GM21367 (cell line): ENCODE results near the gene RHPN2.
"Not testable (repeated sequence)": the region's sequence is repeated elsewhere in the genome, so short reads cannot be mapped to it uniquely, and the experiment has no call there.

ENCODE experiments used
- ATAC-seq: cut with Tn5 transposase; IDR thresholded peaks from one replicate; pipeline ENCODE4 v1.9.1; 2021; ENCODE audit not compliant: unreplicated experiment

Gene RHPN2

DNA sequence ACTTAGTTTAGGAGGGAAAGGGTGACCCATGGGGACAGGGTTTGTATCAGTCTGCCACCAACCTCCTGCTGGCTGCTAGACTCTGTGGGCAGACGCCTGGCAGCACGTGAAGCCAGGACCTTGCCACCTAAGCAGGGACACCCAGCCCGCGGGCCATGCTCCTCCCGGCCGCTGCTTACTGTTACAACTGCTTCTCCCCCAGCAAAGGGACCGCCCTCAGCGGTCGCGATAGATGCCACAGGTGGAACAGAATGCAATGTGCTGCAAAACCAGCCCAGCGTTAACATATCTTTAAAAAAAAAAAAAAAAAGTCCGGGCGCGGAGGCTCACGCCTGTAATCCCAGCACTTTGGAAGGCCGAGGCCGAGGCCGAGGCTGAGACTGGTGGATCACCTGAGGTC, 1.9 kb upstream of the RHPN2 start:
- ATAC-seq: no peak

DNA sequence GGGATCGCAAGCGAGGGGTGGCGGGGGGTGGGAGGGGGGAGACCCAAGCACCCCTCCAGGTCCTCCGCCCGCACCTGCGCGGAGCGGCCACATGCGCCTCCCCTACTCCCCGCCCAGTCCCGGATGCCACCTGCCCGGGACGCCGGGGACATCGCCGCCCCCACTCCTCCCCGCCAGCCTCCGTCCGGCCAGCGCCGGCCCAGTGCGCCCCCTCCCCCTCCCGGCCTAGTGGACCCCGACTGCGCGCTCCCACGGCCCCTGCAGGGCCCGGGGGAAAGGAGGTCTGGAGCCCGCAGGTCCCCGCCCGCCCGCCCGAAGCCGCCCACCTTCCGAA, 263 bp downstream of the RHPN2 start:
- peak; percentile 28 for ATAC-seq

DNA sequence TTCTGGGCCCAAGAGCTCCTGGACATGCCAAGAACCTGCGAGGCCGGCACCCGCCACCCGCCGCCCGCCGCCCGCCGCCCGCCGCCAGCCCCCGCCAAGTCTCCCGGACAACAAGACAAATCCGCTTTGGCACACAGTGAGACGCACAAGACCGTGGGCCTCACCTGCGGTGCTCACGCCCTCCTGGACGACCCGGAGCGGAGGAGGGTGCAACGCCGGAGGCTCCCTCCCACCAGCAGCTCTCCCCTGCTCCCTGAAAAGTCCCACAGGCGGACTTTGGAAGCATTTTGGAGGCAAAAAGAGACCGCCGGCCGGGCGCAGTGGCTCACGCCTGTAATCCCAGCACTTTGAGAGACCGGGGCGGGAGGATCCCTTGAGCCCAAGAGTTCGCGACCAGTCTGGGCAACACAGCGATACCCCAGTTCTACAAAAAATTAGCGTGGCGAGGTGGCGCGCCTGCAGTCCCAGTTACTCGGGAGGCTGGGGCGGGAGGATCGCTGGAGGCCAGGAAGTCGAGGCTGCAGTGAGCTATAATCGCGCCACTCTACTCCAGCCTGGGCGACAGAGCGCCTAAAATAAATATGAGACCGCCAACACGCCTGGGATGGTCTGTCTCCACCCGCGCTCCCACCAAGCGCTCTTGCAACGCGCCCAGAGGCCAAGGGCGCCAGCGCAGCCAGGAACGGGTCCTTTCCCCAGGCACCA, 783 bp downstream of the RHPN2 start:
- ATAC-seq: no peak

DNA sequence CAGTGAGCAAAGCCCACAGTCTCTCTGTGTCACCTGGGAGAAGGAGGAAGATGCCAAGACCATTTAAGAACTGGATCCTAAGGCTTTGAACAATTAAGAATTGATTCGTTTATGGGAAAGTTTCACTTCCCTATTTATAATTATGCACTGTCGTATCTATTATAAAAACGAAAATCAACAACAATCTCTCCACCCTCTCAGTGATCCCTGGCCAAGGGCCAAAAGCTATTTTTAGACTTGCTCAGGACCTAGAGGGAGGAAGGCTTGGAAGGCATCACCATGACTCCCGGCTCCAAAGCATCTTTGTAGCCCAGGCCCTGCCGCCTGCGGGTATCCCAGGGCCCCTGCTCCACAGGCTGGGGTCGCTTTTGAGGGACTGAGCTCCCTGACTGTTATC, 1.3 kb downstream of the RHPN2 start:
- no peak for ATAC-seq

DNA sequence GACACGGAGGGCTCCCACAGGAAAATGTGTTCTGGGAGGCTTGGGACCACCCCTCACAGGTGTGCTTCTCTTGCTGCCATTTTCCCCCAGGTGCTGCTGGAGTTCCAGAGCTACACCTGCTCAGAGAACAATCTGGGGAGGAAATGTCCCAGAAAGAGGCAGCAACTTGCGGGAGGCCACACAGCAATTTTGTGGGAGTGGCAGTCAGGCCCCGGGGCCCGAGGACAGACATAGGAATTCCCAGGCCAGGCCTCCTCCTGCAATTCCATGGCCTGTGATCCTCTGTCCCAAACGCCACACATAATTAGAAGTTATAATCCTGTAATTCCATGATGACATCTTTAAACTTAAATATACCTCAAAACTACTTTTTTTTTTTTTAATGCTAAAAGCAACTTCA, 1.8 kb downstream of the RHPN2 start:
- ATAC-seq: no peak

DNA sequence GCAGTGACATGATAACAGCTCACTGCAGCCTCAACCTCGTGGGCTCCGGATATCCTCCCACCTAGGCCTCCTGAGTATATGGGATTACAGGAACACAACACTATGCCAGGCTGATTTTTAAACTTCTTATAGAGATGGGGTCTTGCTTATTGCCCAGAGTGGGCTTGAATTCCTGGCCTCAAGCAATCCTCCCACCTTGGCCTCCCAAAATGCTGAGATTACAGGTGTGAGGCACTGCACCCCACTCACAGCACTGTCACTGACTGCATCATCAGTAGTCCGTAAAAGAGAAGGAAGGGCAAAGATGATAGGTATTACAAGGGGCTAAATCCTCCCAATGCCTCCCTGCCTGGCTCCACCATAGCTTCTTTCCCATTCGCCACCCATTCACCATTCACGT, 4.1 kb downstream of the RHPN2 start:
- no peak for ATAC-seq

DNA sequence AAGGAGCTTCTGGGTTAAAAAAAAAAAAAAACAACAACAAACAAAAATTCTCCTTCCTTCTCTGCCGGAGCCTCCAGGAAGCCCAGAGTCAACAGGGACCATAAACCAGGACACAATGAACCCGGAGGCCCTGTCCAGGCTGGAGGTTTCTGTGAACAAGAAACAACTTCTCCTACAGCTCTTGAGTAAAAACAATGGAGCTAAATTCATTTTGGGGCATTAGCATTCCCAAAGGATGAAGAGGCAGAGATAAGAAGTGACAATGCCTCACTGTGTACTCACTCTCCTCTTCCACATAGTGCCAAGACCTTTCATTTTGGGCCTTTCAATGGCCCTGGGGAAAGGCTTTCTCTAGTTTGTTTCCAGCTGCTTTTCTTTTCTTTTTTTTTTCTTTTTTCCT, 9.0 kb downstream of the RHPN2 start:
- ATAC-seq: no peak

DNA sequence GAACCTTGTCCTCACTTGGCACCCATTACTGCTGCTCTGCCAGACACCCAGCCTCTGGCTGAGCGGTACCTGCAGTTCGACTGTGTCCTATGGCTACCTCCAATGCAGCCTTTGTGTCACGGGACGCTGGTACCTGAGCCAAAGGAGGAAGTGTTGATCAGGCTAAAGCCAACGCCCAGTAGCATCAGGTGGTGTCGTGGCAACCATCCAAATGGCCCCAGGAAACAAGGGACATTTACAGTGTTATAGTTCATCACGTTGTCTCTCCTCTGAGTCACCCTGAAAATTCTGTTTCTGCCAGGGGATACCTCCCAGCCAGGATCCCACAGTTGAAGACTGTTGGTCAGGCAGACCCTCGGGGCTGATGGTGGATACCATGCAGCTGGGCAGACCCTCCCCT, 10.1 kb downstream of the RHPN2 start:
- no peak for ATAC-seq

DNA sequence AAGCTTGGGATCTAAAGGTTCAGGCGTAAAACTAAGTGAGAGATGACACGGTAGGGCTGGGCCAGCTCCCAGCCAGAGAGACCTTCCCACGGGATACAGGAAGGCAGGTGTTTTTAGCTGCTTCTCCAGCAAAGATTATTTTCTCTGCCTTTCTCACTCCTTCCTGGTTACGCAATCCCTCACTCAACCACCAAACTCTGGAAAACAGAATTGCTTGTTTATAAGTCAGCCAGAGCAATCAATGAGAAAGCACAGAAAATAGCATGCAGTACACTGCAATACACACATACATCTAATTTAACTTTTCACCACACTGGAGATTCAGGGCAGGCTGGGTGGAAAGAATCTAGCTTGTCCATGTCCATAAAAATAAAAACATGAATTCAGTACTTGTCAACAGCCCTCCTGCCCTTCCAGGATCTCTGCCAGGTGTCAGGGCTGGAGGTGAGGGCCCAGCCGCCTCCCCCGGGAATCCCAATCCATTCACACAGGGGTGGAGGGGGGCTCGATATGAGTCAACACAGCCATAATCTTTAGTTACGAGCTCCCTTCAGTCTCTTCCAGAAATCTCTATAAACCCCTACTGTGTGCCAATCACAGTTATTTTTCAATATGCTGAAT, 12.2 kb downstream of the RHPN2 start:
- ATAC-seq: no peak

DNA sequence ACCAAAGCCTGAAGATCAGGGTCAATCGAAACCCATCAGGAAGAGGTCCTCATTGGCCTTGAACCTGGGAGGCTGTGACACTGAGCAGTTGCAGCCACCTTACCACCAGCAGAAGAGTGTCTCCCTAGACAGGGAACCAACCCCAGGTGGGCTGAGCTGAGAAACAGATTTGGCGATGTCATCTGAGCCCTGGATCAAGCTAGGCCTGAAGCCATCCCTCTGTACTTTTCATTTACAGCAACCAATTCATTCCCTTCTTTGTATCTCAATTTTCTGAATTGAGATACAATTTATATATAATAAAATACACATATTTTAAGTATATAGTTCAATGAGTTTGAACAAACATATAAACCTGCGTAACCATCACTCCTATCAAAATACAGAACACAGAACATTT, 14.6 kb downstream of the RHPN2 start:
- no peak for ATAC-seq

DNA sequence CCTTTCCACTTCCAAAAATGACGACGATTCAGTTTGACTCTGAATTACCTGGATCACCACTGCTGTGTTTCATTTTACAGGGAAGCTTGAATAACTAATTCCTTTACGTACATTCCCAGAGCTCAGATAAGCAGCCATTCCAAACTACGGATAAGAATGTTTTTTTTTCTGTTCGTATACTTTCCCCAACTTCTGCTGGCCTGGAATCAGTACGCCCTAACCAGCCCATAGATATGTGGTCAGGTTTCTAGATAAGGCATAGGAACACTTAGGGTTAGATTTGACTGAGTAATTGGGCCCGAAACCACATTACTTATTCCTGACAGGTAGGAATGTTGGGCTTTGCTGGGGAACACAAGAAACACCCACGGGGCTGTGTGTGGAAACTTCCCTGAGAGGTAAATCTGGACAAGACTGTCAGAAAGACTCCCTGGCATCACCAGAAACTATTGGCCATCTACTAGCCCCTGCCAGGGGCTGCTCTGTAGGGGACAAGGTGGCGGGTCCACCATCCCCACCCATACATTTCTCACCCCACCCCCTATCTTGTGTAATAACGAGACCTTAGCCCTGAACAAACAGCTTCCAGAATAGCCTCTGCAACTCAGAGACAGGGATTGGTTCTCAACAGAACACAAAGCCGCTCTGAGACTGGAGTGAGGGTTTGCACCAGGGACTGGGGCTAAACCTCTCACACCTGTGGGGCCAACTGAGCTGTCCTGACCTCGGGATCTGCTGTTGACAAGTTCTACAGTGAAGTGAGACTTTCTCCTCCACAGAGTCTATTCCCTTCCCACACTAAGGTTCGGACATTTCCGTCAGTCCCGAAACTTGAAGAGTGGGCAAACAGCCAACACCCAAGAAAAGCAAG, 15.6 kb downstream of the RHPN2 start:
- no peak for ATAC-seq

DNA sequence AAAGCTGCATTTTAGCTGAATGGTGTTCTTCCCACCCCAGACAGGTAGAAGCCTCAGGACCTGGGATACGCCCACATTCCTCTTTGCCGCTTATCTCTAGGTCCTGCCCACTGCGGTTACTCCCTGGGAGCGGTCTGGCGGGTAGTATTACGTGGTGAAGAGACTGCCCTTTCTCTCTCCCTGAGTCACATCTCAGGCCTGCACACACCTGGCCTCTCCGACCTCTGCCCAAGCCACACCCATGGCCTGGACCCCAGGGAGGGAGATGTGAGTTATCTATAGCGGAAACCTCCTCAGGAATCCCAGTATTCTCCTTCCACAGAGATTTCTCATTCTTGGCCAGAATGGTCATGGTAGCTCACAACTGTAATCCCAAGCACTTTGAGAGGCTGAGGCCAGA, 17.3 kb downstream of the RHPN2 start:
- no peak for ATAC-seq

DNA sequence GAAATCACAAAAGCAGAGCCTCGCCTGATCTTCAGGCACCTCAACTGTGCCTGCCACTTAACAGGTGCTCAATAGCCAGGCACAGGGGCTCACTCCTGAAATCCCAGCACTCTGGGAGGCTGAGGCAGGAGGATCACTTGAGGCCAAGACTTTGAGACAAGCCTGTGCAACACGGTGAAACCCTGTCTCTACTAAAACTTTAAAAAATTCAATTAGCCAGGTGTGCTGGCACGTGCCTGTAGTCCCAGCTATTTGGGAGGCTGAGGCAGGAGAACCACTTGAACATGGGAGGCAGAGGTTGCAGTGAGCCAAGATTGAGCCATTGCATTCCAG, 22.9 kb downstream of the RHPN2 start:
- not testable (repeated sequence) for ATAC-seq

DNA sequence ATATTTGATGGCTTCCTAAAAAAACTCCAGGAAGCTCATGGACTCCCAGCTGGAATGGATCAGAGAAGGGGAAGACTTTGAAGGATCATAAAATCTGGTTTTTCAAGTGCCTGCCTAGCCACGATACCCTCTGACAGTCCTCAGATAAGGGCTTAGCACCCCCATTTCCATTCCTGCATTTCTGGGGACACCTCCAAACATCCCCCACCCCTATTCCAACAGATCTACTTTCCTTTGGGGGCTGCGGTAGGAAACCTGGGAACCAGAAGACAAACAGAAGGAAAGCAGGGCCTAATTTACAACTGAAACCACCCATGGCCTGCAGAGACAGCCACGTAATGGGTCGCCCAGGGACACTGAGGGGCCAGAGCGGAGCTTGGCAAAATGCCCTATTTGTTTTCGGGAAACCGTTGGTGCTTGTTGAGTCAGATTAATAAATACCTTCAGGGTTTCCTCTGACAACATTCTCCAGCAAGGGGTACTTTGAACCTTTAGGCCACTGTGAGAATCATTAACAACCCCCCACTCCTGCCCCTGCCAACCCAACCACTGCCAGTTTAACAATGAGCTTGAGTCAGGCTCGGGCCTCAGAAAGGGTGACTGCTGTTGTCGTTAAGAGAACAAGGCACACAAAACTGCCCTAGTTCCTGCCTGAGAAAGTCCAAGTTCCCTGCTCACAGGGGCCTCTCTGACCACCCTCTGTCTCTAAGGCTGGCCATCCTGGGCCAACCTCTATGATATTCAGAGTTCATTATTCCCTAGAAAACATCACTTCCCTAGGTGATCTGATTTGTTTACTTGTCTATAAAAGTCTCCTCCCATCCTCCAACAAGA, 23.5 kb downstream of the RHPN2 start:
- ATAC-seq: no peak

DNA sequence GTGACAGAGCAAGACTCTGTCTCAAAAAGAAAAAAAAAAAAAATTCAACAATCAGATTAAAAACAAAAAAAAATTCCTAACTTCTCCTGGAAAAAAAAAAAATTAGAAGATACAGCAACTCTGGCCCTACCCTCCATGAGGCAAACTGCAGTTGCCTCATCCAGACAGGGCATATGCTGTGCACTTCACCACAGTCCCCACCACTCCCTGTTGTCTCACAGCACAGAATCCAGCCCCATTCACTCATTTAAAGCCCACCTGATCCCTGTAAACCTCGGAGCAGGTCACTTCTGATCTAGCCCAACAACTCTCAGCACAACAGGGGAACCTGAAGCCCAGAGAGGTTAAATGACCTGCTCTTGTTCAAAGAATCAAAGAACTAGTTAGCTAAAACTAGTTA, 24.9 kb downstream of the RHPN2 start:
- no peak for ATAC-seq

DNA sequence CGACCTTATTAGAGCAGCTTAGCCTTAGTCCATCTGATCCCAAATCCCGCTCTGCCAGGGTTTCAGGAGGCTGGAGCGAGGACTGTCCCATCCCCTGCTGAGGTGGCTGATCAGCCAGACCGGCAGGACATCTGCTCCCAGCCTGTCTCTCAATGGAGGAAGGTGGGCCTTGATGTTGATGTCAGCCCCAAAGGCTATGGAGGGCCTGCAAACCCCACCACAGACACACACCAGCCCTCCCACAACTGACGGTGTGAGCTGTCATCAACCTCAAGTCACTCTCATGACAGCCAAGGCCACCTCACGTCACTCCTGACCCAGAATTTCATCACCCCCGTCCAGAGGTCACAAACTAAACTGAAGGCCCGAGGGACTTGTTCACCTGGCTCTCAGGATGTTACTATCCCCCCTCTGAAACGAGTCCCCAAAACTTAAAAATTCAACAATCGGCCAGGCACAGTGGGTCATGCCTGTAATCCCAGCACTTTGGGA, 25.5 kb downstream of the RHPN2 start:
- ATAC-seq: no peak

DNA sequence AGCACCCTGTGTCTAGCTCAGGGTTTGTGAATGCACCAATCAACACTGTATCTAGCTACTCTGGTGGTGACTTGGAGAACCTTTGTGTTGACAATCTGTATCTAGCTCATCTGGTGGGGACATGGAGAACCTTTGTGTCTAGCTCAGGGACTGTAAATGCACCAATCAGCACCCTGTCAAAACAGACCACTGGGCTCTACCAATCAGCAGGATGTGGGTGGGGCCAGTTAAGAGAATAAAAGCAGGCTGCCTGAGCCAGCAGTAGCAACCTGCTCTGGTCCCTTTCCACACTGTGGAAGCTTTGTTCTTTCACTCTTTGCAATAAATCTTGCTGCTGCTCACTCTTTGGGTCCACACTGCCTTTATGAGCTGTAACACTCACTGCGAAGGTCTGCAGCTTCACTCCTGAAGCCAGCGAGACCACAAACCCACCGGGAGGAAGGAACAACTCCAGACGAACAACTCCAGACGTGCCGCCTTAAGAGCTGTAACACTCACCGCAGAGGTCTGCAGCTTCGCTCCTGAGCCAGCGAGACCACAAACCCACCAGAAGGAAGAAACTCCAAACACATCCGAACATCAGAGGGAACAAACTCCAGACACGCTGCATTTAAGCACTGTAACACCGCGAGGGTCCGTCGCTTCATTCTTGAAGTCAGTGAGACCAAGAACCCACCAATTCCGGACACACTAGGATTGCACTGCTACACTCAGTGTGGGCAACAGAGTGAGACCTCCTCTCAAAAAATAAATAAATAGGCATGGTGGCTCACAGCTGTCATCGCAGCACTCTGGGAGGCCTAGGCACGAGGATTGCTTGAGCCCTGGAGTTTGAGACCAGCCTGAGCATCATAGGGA, 27.3 kb downstream of the RHPN2 start:
- ATAC-seq: not testable (repeated sequence)

DNA sequence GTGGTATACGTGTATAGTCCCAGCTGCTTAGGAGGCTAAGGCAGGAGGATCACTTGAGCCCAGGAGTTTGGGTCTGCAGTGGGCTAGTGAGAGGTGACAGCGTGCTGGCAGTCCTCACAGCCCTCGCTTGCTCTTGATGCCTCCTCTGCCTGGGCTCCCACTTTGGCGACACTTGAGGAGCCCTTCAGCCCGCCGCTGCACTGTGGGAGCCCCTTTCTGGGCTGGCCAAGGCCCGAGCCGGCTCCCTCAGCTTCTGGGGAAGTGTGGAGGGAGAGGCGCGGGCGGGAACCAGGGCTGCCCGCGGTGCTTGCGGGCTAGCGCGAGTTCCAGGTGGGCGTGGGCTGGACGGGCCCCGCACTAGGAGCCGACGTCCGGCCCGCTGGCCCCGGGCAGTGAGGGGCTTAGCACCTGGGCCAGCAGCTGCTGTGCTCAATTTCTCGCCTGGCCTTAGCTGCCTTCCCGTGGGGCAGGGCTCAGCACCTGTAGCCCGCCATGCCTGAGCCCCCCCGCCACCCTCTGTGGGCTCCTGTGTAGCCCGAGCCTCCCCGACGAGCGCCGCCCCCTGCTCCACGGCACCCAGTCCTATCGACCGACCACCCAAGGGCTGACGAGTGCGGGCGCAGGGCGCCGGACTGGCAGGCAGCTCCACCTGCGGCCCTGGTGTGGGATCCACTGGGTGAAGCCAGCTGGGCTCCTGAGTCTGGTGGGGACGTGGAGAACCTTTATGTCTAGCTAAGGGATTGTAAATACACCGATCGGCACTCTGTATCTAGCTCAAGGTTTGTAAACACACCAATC, 28.1 kb downstream of the RHPN2 start:
- not testable (repeated sequence) for ATAC-seq

DNA sequence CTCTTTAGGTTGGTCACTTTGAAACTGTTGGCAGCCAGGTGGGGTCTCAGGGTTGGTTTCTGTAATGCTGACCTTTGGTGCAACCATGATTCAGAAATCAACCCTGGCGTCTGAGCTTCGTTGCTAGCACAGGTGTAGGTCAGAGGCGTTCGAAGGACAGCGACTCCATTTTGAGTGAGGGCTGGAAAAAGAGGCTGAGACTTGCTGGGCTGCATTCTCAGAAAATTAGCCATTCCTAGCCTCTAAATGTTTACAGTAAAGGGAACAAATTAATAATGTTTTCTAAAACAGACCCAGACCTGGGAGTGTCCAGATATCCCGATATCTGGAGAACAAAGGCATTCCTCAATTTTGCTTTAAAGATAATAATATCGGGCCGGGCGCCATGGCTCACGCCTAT, 29.2 kb downstream of the RHPN2 start:
- ATAC-seq: no peak
